Measurements from ENCODE around the gene SAFB2. TPM values are rescaled to one million over a fixed set of nuclear protein-coding genes. Genes with fewer than 3 reads are reported as not detected.
A peak's percentile ranks its signal among the peaks of the same experiment; 100 is the strongest.

Gene SAFB2
- polyA plus RNA-seq, 6 donors from 2014 or later: 19.9 to 56.0 (median 29.3) TPM

DNA sequence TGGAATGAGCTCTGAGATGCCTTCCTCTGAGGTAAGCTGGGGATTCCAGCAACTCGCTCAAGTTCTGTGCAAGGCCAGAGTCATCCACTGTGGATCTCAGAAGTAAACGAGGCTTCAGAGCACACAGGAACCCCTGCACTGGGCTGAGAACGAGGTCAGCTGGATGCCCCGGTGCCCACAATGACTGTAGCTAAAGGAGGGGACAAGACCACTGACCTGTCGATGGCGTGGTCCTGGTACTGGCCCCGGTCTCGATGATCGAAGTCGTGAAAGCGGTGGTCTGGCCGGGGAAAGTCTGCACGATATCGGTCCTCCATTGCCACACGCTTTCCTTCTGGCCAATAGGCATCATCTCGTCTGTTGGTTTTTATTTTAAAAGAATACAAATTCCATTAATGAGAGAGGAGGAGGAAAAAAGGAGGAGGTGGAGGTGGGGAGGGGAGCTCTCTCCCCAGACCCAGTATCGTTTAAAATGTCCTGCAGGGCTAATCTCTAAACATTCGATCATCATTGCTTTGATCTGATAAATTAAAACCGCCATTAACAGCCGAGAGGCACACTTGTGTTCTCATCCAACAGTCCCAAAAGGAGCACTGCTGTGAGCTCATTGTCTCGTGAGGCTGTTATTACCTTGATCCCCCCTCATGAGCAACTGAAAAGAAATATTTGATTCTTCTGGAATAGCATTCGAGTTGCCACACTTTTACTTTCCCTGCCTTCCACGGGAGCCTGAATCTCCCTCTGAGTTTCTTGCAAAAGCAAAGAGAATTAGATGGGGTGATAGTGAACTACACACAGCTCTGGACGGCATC, 29.8 kb downstream of the SAFB2 start:
- H3K9me3 Mint-ChIP-seq: no peaks in the 10 kb centered on the region
- H3K4me3 Mint-ChIP-seq: peak overlapping the region in 1 of 8 donors; percentile 18
- ATAC-seq (ENCODE audit: low read depth in 2 of 2) (no peak), DNase-seq (no peak)
- H3K27me3 Mint-ChIP-seq: no peaks in the 10 kb centered on the region
- H3K27ac Mint-ChIP-seq: peak overlapping the region in 1 of 6 donors; percentile 66
- peaks cover 0 to 7% (median 3%) of the 10 kb centered on the region in 3 donors for H3K4me1 Mint-ChIP-seq
- peaks cover 15 to 23% of the 10 kb centered on the region in 2 donors for H3K36me3 Mint-ChIP-seq

DNA sequence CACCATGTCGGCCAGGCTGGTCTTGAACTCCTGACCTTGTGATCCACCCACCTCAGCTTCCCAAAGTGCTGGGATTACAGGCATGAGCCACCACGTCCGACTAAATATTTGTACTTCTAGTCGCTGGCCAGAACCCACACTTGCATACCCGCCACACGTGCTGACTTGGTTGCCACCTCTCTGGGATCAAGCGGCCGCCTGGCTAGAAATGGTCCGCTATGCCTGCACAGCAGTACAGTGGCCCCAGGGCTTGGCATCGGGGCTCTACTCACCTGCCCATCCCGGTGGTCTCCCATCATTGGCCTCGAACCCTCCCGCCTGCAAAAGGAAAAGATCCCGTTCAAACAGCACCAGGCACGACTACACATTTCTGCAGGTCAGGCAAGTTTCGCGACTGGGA, 31.1 kb downstream of the SAFB2 start:
- no peak for ATAC-seq (ENCODE audit: low read depth in 2 of 2)
- no peaks in the 10 kb centered on the region for H3K9me3 Mint-ChIP-seq
- no peak overlapping the region for H3K4me3 Mint-ChIP-seq
- no peak for DNase-seq
- peaks cover 15 to 17% of the 10 kb centered on the region in 2 donors for H3K36me3 Mint-ChIP-seq
- no peak overlapping the region for H3K27ac Mint-ChIP-seq
- no peaks in the 10 kb centered on the region for H3K27me3 Mint-ChIP-seq
- peaks cover 3 to 6% (median 4%) of the 10 kb centered on the region in 3 donors for H3K4me1 Mint-ChIP-seq

DNA sequence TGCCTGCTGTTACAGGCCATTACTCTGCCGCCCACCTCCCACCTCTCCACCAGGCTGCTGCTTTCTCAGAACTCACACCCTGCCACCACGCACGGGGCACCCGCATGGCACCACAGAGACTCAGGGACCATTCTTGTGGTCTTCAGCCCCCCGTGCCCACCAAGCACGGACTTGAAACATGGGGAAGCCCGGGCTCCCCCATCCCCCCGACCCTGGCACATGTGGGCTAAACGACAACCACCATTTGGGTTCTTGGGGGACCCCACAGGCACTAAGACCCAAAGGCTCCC, 31.8 kb downstream of the SAFB2 start:
- no peaks in the 10 kb centered on the region for H3K9me3 Mint-ChIP-seq
- H3K4me3 Mint-ChIP-seq: no peak overlapping the region
- H3K4me1 Mint-ChIP-seq: peaks cover 4 to 7% (median 7%) of the 10 kb centered on the region in 3 donors
- peaks cover 15% of the 10 kb centered on the region in 2 donors for H3K36me3 Mint-ChIP-seq
- ATAC-seq (ENCODE audit: low read depth in 2 of 2) (no peak), DNase-seq (no peak)
- H3K27me3 Mint-ChIP-seq: no peaks in the 10 kb centered on the region
- H3K27ac Mint-ChIP-seq: peak overlapping the region in 1 of 6 donors; percentile 66

DNA sequence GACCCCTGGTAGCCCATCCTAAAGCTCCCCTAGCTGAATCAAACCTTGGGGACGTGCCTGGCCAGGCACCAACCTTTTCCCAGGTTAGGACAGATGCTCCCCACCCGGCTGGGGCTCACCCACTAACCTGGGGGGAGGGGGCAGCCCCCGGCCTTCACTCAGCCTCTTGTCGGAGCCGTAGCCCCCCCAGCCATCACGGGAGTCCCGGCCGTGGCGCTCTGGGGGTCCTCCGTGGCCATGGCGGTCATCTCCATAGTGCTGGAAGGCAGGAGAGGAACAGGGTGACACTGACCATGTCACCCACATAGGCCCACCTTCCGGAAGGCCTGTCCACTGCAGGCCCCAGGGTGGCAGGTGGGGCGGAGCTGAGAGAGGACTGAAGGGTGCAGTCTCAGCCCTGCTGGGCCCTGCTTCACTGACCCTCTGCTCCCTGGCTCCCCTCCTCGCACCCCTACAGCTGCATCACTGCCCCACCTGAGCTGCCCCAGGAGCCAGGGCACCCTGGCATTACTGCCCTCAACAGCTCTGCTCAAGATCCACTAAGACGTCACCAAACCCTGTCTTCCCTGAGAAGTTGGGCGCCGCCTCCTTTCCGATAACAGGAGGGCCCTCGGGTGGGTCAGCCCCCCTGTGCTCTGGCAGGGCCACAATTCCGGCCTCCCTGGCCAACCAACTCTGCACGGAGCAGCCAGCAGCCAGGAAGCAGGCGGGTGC, 32.3 kb downstream of the SAFB2 start:
- no peaks in the 10 kb centered on the region for H3K27me3 Mint-ChIP-seq
- H3K4me3 Mint-ChIP-seq: no peak overlapping the region

DNA sequence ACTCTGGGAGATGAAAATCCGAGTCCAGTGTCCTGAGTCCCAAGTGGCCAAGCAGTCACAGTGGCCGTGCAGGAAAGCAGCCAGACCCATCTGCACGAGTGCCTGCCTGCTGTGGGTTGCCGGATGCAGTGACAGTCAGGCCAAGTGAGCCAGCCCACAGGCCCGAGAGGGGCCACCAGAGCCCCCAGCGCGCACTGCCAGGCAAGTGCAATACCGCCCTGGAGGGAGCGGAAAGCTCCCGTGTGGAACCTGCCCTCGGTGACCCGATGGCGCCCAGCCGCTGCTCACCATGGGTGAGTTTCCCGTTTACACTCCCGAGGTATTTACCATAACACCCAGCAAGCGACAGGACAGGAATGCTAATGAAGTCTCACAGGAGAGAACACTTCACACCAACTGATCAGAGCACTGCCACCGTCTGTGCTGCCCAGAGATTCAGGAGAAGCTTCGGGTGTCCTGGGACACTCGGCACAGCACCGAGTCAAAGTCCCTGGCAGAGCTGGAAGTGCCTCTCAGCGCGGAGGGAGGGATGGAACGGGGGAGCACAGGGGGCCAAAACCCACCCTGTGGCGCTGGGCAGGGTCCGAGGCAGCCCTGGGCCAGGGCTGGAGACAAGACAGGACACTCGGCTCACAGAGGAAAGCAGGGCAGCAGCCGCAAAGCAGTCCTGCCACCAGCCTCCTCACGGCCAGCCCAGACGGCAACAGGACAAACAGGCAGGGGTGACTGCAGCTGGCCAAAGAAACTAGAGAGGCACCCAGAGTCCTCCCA, 33.5 kb downstream of the SAFB2 start:
- DNase-seq (no peak), ATAC-seq (ENCODE audit: low read depth in 2 of 2) (no peak)
- H3K4me1 Mint-ChIP-seq: peaks cover 7 to 13% (median 12%) of the 10 kb centered on the region in 3 donors
- peak overlapping the region in 3 of 6 donors; percentile 41 to 87 (median 66) for H3K27ac Mint-ChIP-seq
- H3K4me3 Mint-ChIP-seq: no peak overlapping the region
- peaks cover 7 to 15% of the 10 kb centered on the region in 2 donors for H3K36me3 Mint-ChIP-seq
- H3K27me3 Mint-ChIP-seq: no peaks in the 10 kb centered on the region
- no peaks in the 10 kb centered on the region for H3K9me3 Mint-ChIP-seq

More for the DNA sequence above, 32.3 kb downstream of the SAFB2 start:
- Mint-ChIP-seq H3K9me3 (no peaks in the 10 kb centered on the region), H3K36me3 (peaks cover 11 to 15% of the 10 kb centered on the region in 2 donors), H3K4me1 (peaks cover 7 to 12% (median 12%) of the 10 kb centered on the region in 3 donors), H3K27ac (no peak overlapping the region)
- ATAC-seq (ENCODE audit: low read depth in 2 of 2) (no peak), DNase-seq (no peak)

DNA sequence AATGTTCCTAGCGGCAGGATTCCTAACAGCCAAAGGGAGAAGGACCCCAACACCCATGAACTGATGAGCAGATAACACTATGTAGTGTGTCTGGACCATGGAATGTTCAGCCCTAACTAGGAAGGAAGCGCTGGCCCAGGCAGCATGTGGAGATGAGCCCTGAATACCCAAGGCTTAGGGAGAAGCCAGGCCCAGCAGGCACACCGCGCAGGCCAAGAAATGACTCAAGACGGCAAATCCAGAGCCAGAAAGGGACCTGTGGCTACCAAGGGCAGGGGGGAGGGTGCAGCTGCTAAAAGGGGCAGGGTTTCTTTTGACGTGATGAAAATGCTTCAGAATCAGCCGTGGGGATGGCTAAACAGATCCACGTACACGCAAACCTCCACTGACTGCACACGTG, 34.1 kb downstream of the SAFB2 start:
- Mint-ChIP-seq H3K27ac (peak overlapping the region in 2 of 6 donors; percentile 33 to 66), H3K9me3 (no peaks in the 10 kb centered on the region), H3K27me3 (no peaks in the 10 kb centered on the region), H3K4me1 (peaks cover 7 to 13% (median 12%) of the 10 kb centered on the region in 3 donors), H3K36me3 (peaks cover 7 to 13% of the 10 kb centered on the region in 2 donors), H3K4me3 (no peak overlapping the region)
- DNase-seq: no peak
- no peak for ATAC-seq (ENCODE audit: low read depth in 2 of 2)

DNA sequence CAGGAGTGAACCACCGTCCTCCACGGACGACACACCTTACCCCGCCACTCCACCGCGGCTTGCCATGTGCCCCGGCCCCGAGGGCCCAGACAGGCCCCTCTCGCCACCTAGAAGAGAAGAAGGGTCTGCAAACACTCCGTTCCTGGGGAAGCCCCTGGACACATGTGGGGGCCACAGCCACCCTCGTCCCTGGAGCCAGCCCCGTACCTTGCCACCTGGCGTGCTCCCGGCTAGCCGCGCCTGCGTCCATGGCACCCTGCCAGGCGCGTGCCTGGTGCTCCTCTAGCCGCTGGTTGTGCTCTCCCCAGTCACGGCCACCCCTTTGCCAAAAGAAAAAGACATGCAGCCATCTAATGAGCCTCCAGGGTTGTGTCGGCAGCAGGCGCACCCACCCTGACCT, 34.9 kb downstream of the SAFB2 start:
- Mint-ChIP-seq H3K27ac (peak overlapping the region in 2 of 6 donors; percentile 24 to 53), H3K36me3 (peaks cover 5 to 7% of the 10 kb centered on the region in 2 donors)

DNA sequence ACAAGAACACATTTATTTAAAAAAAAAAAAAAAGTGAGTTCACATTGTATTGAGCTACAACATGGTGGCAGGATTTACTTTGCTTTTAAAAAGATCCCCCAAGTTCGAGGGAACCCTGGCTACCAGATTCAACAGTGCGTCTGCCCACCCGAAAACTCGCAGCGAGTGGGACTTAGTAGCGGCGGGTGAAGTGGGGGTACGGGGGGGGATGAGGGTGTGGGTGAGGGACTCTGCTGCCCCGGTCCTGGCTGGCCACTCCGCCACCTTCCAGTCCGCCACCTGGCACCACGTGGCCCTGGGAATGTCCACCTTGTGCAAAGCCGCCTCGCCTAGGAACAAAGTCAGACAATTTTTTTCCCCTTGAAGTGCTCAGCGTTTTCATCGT, 35.5 kb downstream of the SAFB2 start:
- Mint-ChIP-seq H3K4me3 (no peak overlapping the region), H3K27ac (no peak overlapping the region), H3K9me3 (no peaks in the 10 kb centered on the region), H3K36me3 (peaks cover 5 to 7% of the 10 kb centered on the region in 2 donors), H3K4me1 (peaks cover 7 to 13% (median 12%) of the 10 kb centered on the region in 3 donors), H3K27me3 (no peaks in the 10 kb centered on the region)
- DNase-seq (no peak), ATAC-seq (ENCODE audit: low read depth in 2 of 2) (no peak)

More for the DNA sequence above, 34.9 kb downstream of the SAFB2 start:
- Mint-ChIP-seq H3K4me3 (peak overlapping the region in 2 of 8 donors; percentile 15 to 30), H3K4me1 (peaks cover 7 to 13% (median 12%) of the 10 kb centered on the region in 3 donors), H3K27me3 (no peaks in the 10 kb centered on the region), H3K9me3 (no peaks in the 10 kb centered on the region)
- ATAC-seq (ENCODE audit: low read depth in 2 of 2) (no peak), DNase-seq (no peak)

DNA sequence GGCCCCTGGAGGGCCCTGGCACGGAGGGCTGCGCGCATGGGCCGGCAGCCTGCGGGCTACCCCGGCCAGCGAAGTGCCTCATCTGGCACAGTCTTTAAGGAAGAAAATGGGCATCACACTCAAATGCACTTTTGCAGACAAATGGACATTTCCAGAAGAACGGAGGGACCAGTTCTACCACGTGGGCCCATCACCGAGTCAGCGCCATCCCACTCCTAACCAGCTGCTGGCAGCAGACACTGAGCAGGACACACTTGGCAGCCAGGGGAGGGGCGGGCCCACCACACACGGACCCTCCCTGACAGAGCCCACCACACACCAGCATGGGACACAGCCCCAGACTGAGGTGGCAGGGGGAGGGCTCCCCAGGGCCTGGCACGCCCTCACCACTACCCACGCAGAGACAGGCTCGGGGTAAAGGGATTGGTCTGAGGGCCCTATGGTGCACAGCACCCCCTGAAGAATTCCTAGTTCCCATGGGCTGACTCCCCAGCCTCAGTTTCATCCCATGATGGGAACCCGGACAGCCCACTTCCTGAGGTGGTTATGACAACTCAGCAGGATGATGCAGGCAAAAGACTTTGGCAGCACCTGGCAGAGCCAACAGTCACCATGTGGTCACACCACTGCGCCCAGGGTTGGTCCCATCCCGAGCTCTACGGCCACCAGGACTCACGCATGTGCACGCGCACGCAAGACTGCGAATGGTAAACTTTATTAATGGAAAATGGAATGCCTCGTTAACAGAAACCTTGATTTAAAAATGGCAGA, 36.1 kb downstream of the SAFB2 start:
- Mint-ChIP-seq H3K4me3 (no peak overlapping the region), H3K27me3 (no peaks in the 10 kb centered on the region), H3K9me3 (no peaks in the 10 kb centered on the region), H3K36me3 (peaks cover 0 to 7% of the 10 kb centered on the region in 2 donors), H3K27ac (peak overlapping the region in 3 of 6 donors; percentile 36 to 77 (median 57)), H3K4me1 (peaks cover 7 to 13% (median 12%) of the 10 kb centered on the region in 3 donors)
- DNase-seq: no peak
- peak in 1 of 2 donors; percentile 4 for ATAC-seq (ENCODE audit: low read depth in 2 of 2)

DNA sequence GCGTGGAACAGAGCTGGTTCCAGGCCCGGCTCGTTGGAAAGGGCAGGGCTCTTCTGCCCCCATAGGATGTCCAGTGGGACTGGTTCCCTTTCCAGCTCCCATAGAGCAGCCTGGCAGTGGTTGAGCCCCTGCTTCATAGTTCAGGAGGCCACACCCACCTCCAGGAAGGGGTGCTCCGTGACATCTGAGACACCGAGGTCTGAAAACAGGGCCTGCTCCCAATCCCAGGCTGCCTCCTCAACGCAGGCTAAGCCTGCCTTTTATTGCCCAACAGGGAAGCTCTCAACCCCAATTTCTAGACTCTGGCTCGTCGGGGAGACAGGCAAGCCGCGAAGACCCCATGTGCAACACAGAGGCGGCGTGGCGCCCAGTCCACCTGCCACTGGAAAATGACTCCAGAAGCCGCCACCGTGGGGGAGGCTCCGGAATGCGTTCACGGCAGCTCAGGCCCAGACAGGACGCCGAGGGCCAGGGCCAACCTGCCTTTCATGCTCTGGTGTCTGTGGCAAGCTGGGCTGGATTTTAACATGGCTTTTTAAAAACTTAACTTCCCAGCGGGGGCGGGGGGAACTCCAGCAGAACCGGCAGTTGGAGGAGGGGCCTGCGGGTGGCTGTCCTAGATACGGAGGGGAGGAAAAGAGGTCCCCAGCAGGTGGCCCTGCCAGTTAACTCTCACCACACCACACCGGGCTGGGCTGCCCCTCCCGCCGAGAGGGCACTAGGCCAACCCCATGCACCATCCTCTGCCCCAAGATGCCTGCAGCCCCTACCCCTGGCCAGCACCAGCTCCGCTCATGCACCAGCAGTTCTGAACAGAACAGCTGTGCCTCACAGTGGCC, 36.9 kb downstream of the SAFB2 start:
- no peaks in the 10 kb centered on the region for H3K27me3 Mint-ChIP-seq
- peak; percentile 72 for ATAC-seq (ENCODE audit: low read depth in 2 of 2)
- DNase-seq: peak; percentile 11
- H3K4me3 Mint-ChIP-seq: peak overlapping the region in 5 of 8 donors; percentile 12 to 51 (median 38)
- peaks cover 7 to 13% (median 12%) of the 10 kb centered on the region in 3 donors for H3K4me1 Mint-ChIP-seq
- no peaks in the 10 kb centered on the region for H3K9me3 Mint-ChIP-seq
- peaks cover 0 to 7% of the 10 kb centered on the region in 2 donors for H3K36me3 Mint-ChIP-seq
- peak overlapping the region in 5 of 6 donors; percentile 28 to 82 (median 65) for H3K27ac Mint-ChIP-seq

DNA sequence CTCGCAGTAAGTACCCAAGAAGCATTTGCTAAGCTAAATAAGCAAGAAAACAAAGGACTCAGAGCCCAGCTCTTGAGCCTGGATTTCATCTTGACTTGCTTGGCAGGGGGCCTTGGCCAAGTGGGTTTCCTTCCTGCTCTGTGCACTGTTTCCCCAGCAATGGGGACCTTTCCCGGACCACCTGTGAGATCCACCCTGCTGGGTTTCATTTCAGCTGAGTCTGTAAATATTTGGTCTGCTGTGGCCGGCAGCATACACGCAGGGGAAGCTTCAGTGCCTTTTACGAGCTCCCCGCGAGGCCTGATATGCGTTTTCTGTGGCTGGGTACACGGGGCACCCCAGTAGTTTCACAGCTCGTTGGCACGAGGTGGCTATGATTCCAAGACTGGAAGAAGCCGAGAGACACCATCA, 42.4 kb downstream of the SAFB2 start:
- ATAC-seq (ENCODE audit: low read depth in 2 of 2): no peak
- Mint-ChIP-seq H3K27me3 (no peaks in the 10 kb centered on the region), H3K4me3 (no peak overlapping the region), H3K27ac (no peak overlapping the region), H3K4me1 (peaks cover 8 to 12% (median 9%) of the 10 kb centered on the region in 3 donors), H3K36me3 (no peaks in the 10 kb centered on the region), H3K9me3 (no peaks in the 10 kb centered on the region)
- DNase-seq: no peak

DNA sequence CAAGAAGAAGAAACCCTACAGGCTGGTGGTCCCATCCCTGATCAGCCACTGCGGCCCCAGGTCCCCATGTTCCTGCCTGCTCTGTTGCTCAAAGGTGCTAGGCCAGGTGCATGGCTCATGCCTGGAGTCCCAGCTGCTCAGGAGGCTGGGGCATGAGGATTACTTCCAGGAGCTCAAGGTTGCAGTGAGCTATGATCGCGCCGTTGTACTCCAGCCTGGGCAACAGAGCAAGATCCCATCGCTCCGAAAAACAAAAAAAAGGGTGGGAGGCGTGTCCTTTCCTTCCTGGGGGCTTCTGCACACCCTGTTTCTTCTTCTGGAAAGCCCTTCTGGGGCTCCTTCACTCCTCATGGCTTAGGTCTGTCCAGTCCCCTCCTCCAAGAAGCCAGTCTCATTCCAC, 42.9 kb downstream of the SAFB2 start:
- Mint-ChIP-seq H3K27ac (no peak overlapping the region), H3K36me3 (no peaks in the 10 kb centered on the region), H3K27me3 (no peaks in the 10 kb centered on the region), H3K9me3 (no peaks in the 10 kb centered on the region), H3K4me3 (no peak overlapping the region), H3K4me1 (peaks cover 8 to 12% (median 9%) of the 10 kb centered on the region in 3 donors)
- DNase-seq (no peak), ATAC-seq (ENCODE audit: low read depth in 2 of 2) (no peak)
